GM23338 (cell line): ENCODE measurements around the gene TTC1. TPM values are rescaled to one million over a fixed set of nuclear protein-coding genes. Genes with fewer than 3 reads are reported as not detected.

Source experiments
- ATAC-seq: fragments of 200-7000 bp; cut with Tn5 transposase; 3 replicates; pipeline ENCODE4 v1.9.1; 2020
- DNase-seq: peaks from one replicate; pipeline ENCODE4 v3.0.0-alpha.2; 2015; ENCODE audit warnings: low spot score
- H2AFZ ChIP-seq: fragments of 200-600 bp; sonication (generic); 2 replicates; pipeline ENCODE4 v1.8.0; 2016; ENCODE audit warnings: antibody characterized with exemption, mild to moderate bottlenecking, moderate library complexity
- H3F3A ChIP-seq: fragments of 200-600 bp; sonication (generic); replicated peaks from 2 replicates; pipeline ENCODE4 v1.8.0; 2017; ENCODE audit warnings: antibody characterized with exemption, mixed run types, low read depth
- H3K27ac ChIP-seq: fragments of 200-600 bp; sonication (generic); 2 replicates; pipeline ENCODE4 v1.6.1; 2016; ENCODE audit warnings: low read depth
- H3K27me3 ChIP-seq: fragments of 200-600 bp; sonication (generic); 2 replicates; pipeline ENCODE4 v1.8.0; 2016; ENCODE audit warnings: mild to moderate bottlenecking, mixed run types, moderate library complexity; ENCODE audit not compliant: insufficient read depth
- H3K36me3 ChIP-seq: fragments of 200-600 bp; sonication (generic); 2 replicates; pipeline ENCODE4 v1.8.0; 2016; ENCODE audit warnings: mild to moderate bottlenecking; ENCODE audit not compliant: insufficient read depth
- H3K4me1 ChIP-seq: fragments of 200-600 bp; sonication (generic); 2 replicates; pipeline ENCODE4 v1.8.0; 2016; ENCODE audit warnings: mild to moderate bottlenecking, moderate library complexity; ENCODE audit not compliant: insufficient read depth
- H3K4me2 ChIP-seq: fragments of 200-600 bp; sonication (generic); 2 replicates; pipeline ENCODE4 v1.7.1; 2017; ENCODE audit warnings: mixed run types
- H3K4me3 ChIP-seq: fragments of 200-600 bp; sonication (generic); 2 replicates; pipeline ENCODE4 v1.6.1; 2016; ENCODE audit warnings: mixed run types
- H3K79me2 ChIP-seq: fragments of 200-600 bp; sonication (generic); replicated peaks from 2 replicates; pipeline ENCODE4 v1.8.0; 2017; ENCODE audit warnings: mild to moderate bottlenecking; ENCODE audit not compliant: insufficient read depth
- H3K9me2 ChIP-seq: fragments of 200-600 bp; sonication (generic); 2 replicates; pipeline ENCODE4 v1.8.0; 2017; ENCODE audit not compliant: insufficient read depth
- H4K20me1 ChIP-seq: fragments of 200-600 bp; sonication (generic); replicated peaks from 2 replicates; pipeline ENCODE4 v1.8.0; 2017; ENCODE audit warnings: mild to moderate bottlenecking; ENCODE audit not compliant: insufficient read depth
- H3K27ac Mint-ChIP-seq: 2 replicates; pipeline ENCODE4 v1.8.0; 2020; ENCODE audit warnings: inconsistent platforms, mild to moderate bottlenecking, moderate library complexity, mixed read lengths
- H3K27me3 Mint-ChIP-seq: 3 replicates; pipeline ENCODE4 v1.8.0; 2022; ENCODE audit warnings: low read depth, mild to moderate bottlenecking, moderate library complexity, mixed read lengths, inconsistent platforms; ENCODE audit not compliant: insufficient read depth, poor library complexity
- H3K36me3 Mint-ChIP-seq: 3 replicates; pipeline ENCODE4 v1.8.0; 2021; ENCODE audit warnings: low read depth, mild to moderate bottlenecking, inconsistent platforms, moderate library complexity, mixed read lengths
- H3K4me1 Mint-ChIP-seq: 3 replicates; pipeline ENCODE4 v1.8.0; 2020; ENCODE audit warnings: mild to moderate bottlenecking, inconsistent platforms, mixed read lengths
- H3K4me3 Mint-ChIP-seq: 3 replicates; pipeline ENCODE4 v1.8.0; 2021; ENCODE audit warnings: moderate library complexity, mild to moderate bottlenecking, inconsistent platforms, mixed read lengths
- H3K9me3 Mint-ChIP-seq: 3 replicates; pipeline ENCODE4 v1.8.0; 2020; ENCODE audit warnings: moderate library complexity, mild to moderate bottlenecking, inconsistent platforms, mixed read lengths
- CREB1 ChIP-seq: fragments of 250-450 bp; sonication (Bioruptor Pico); IDR thresholded peaks from 2 replicates; pipeline ENCODE4 v1.5.0; 2020; ENCODE audit warnings: low read depth, mild to moderate bottlenecking, moderate library complexity
- CTCF ChIP-seq, 2 experiments: fragments of 200-600 bp in 1 of 2; sonication (generic) in 1 of 2; conservative IDR thresholded peaks; 2 replicates each; pipeline versions ENCODE4 v1.5.1 to v1.6.1; 2016 to 2017; ENCODE audit warnings: antibody characterized with exemption in 2 of 2, low read depth in 2 of 2, mild to moderate bottlenecking in 2 of 2, moderate library complexity in 1 of 2
- ETS1 ChIP-seq: IDR thresholded peaks from 2 replicates; pipeline ENCODE4 v1.6.1; 2016; ENCODE audit warnings: antibody characterized with exemption
- EZH2 ChIP-seq: fragments of 200-600 bp; sonication (generic); IDR thresholded peaks from one replicate; pipeline ENCODE4 v1.8.0; 2017; ENCODE audit warnings: antibody characterized with exemption, mild to moderate bottlenecking, low read depth; ENCODE audit not compliant: unreplicated experiment
- EZH2phosphoT487 ChIP-seq: fragments of 200-600 bp; sonication (generic); IDR thresholded peaks from one replicate; pipeline ENCODE4 v1.8.1; 2018; ENCODE audit warnings: antibody characterized with exemption; ENCODE audit not compliant: unreplicated experiment
- JUNB ChIP-seq: IDR thresholded peaks from one replicate; pipeline ENCODE4 v1.6.1; 2016; ENCODE audit warnings: antibody characterized with exemption; ENCODE audit not compliant: unreplicated experiment
- NANOG ChIP-seq: IDR thresholded peaks from 2 replicates; pipeline ENCODE4 v1.6.1; 2016; ENCODE audit warnings: antibody characterized with exemption, borderline replicate concordance
- POLR2AphosphoS5 ChIP-seq: IDR thresholded peaks from 2 replicates; pipeline ENCODE4 v1.6.1; 2016; ENCODE audit warnings: antibody characterized with exemption, low read depth
- REST ChIP-seq: IDR thresholded peaks from one replicate; pipeline ENCODE4 v1.6.1; 2018; ENCODE audit warnings: antibody characterized with exemption; ENCODE audit not compliant: unreplicated experiment
- STAT1 ChIP-seq: IDR thresholded peaks from one replicate; pipeline ENCODE4 v1.6.1; 2016; ENCODE audit warnings: antibody characterized with exemption; ENCODE audit not compliant: unreplicated experiment
- ZNF114 ChIP-seq: fragments of 250-450 bp; sonication (Bioruptor Pico); IDR thresholded peaks from 2 replicates; pipeline ENCODE4 v1.5.0; 2020; ENCODE audit warnings: mild to moderate bottlenecking, moderate library complexity
- ZNF331 ChIP-seq: fragments of 250-450 bp; sonication (Bioruptor Pico); IDR thresholded peaks from 2 replicates; pipeline ENCODE4 v1.5.0; 2020; ENCODE audit warnings: low read depth, mild to moderate bottlenecking, moderate library complexity
- ZNF462 ChIP-seq: fragments of 250-450 bp; sonication (Bioruptor Pico); IDR thresholded peaks from 2 replicates; pipeline ENCODE4 v1.5.0; 2020; ENCODE audit warnings: mild to moderate bottlenecking, moderate library complexity
- polyA plus RNA-seq: library from polyadenylated mRNA; unstranded; fragments of >200 nt; fragmentation: Nextera tagmentation; extraction: Ambion mirVana; gene quantifications from 2 replicates; pipeline ENCODE4 v1.2.1, GENCODE V29; 2016
- total RNA-seq: library from RNA; depleted of rRNA; stranded (reverse); fragments of >200 nt; shearing (Covaris generic); gene quantifications from 2 replicates; pipeline ENCODE4 v1.2.3, GENCODE V29; 2014

The TTC1 gene
- total and polyA plus RNA-seq, 2 experiments from 2014 or later = 48.9 to 131 TPM

- Histone ChIP-seq H3K79me2 (peaks cover 98% of the 10 kb centered on the region), H3K36me3 (peaks cover 17% of the 10 kb centered on the region), H3F3A (peaks cover 3% of the 10 kb centered on the region; the same call in 1 of the 2 replicates), H3K4me3 (no peak overlapping the region), H3K4me2 (no peak overlapping the region), H4K20me1 (peaks cover 24% of the 10 kb centered on the region), H3K4me1 (no peaks in the 10 kb centered on the region; the same call in 1 of the 2 replicates), H3K9me2 (no peaks in the 10 kb centered on the region), H3K27me3 (no peaks in the 10 kb centered on the region), H3K27ac (peak overlapping the region; percentile 10), H2AFZ (no peak overlapping the region)
- no peak overlapping the region for H3K27ac Mint-ChIP-seq
- H3K9me3 Mint-ChIP-seq = no peaks in the 10 kb centered on the region; the same call in 2 of the 3 replicates
- DNase-seq (no peak), ATAC-seq (no peak)
- peaks cover 83% of the 10 kb centered on the region for H3K36me3 Mint-ChIP-seq
- peaks cover 5% of the 10 kb centered on the region for H3K27me3 Mint-ChIP-seq
- H3K4me3 Mint-ChIP-seq = no peak overlapping the region
- peaks cover 5% of the 10 kb centered on the region for H3K4me1 Mint-ChIP-seq
- TF ChIP-seq CTCF (conservative IDR thresholded peaks at IDR 0.05; ENCODE audit: low read depth in 2 of 2) (no peak), STAT1 (no peak), EZH2 (no peak), NANOG (no peak), ETS1 (no peak), REST (no peak), ZNF462 (CRISPR knock-in tag) (no peak), EZH2phosphoT487 (no peak), JUNB (no peak), ZNF114 (no peak), CREB1 (no peak), POLR2AphosphoS5 (no peak), ZNF331 (CRISPR knock-in tag) (no peak)
Observed at GRCh38 chr5:160108124-160108523, 99.2 kb downstream of the TTC1 start.
